Chondrocyte (in vitro differentiated cells): ENCODE measurements around the gene GRAMD1B. TPM values are rescaled to one million over a fixed set of nuclear protein-coding genes. Genes with fewer than 3 reads are reported as not detected.

Experiments
- DNase-seq: peaks from one replicate; pipeline ENCODE4 v3.0.0; 2021; ENCODE audit warnings: mixed read lengths, low spot score
- H3K27ac Mint-ChIP-seq: one replicate; pipeline ENCODE4 v1.8.0; 2021; ENCODE audit warnings: mild to moderate bottlenecking, moderate library complexity, mixed read lengths; ENCODE audit not compliant: unreplicated experiment
- H3K27me3 Mint-ChIP-seq: 2 replicates; pipeline ENCODE4 v1.8.0; 2021; ENCODE audit warnings: low read depth, mixed read lengths
- H3K36me3 Mint-ChIP-seq: 2 replicates; pipeline ENCODE4 v1.8.0; 2021; ENCODE audit warnings: low read depth, mixed read lengths
- H3K4me1 Mint-ChIP-seq: 2 replicates; pipeline ENCODE4 v1.8.0; 2021; ENCODE audit warnings: low read depth, mild to moderate bottlenecking, mixed read lengths
- H3K4me3 Mint-ChIP-seq: one replicate; pipeline ENCODE4 v1.8.0; 2021; ENCODE audit warnings: mild to moderate bottlenecking, moderate library complexity, mixed read lengths; ENCODE audit not compliant: unreplicated experiment
- H3K9me3 Mint-ChIP-seq: 2 replicates; pipeline ENCODE4 v1.8.0; 2021; ENCODE audit warnings: low read depth, mixed read lengths
- CTCF ChIP-seq: fragments of 200-600 bp; sonication (generic); IDR thresholded peaks from 2 replicates; pipeline ENCODE4 v1.5.0; 2021; ENCODE audit warnings: antibody characterized with exemption, mild to moderate bottlenecking, moderate library complexity
- total RNA-seq: library from RNA; stranded (reverse); gene quantifications from 3 replicates; pipeline ENCODE4 v1.2.1, GENCODE V29; 2021

The GRAMD1B gene
- total RNA-seq, 1 donor from 2014 or later: 0.99 TPM

DNA sequence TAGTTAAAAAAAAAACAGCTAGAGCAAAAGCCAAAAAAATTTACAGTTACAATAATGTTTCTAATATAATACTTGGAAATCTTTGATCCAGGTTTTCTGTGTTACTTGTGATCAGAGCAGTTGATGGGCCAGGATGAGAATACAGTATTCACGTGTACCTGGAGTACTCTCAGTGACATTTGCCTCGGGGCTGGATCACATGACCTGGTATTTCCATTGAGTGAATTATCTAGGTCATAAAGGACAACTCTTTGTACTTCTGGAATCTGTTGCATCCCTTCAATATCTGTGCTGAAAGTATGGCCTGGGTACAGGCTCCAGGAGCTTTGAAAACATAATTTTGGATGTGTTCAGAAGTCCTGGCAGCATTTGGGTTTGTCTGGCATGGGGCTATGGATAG, 93.5 kb downstream of the GRAMD1B start:
- Mint-ChIP-seq H3K4me1 (no peaks in the 10 kb centered on the region), H3K36me3 (peaks cover 2% of the 10 kb centered on the region), H3K27me3 (peaks cover 6% of the 10 kb centered on the region), H3K9me3 (peaks cover 5% of the 10 kb centered on the region), H3K4me3 (no peak overlapping the region), H3K27ac (no peak overlapping the region)
- no peak for DNase-seq
- TF ChIP-seq CTCF: no peak

GRCh38 chr11:123525097-123525496, 95.0 kb downstream of the GRAMD1B start:
- Mint-ChIP-seq H3K36me3 (peaks cover 2% of the 10 kb centered on the region), H3K9me3 (peaks cover 5% of the 10 kb centered on the region), H3K27me3 (peaks cover 4% of the 10 kb centered on the region), H3K27ac (no peak overlapping the region), H3K4me3 (no peak overlapping the region), H3K4me1 (no peaks in the 10 kb centered on the region)
- TF ChIP-seq CTCF: no peak
- no peak for DNase-seq

DNA sequence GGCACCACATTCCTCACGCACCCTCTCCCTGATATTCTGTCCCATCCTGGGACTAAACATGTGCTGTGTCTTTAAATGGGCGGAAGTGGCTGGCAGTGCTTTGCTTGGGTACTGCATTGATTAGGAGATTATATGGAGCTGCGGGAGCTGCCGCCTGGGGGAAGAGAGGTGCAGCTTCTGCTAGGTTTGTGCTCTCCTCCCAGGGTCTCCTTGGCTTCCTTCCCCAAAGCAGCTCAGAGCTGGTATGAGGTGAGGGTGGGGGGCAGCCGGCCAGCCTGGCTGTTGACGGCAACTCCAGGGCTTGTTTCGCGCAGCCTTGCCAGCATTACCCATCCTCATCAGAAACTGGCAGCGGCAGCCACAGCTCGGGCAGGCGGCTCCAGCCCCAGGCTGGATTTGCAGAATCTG, 95.4 kb downstream of the GRAMD1B start:
- no peak overlapping the region for H3K4me3 Mint-ChIP-seq
- peaks cover 2% of the 10 kb centered on the region for H3K36me3 Mint-ChIP-seq
- H3K4me1 Mint-ChIP-seq: no peaks in the 10 kb centered on the region
- no peak for DNase-seq
- H3K27ac Mint-ChIP-seq: no peak overlapping the region
- H3K27me3 Mint-ChIP-seq: peaks cover 4% of the 10 kb centered on the region
- peaks cover 5% of the 10 kb centered on the region for H3K9me3 Mint-ChIP-seq
- TF ChIP-seq CTCF: no peak

- no peak overlapping the region for H3K27ac Mint-ChIP-seq
- peaks cover 3% of the 10 kb centered on the region for H3K9me3 Mint-ChIP-seq
- H3K36me3 Mint-ChIP-seq: peaks cover 2% of the 10 kb centered on the region
- H3K4me3 Mint-ChIP-seq: no peak overlapping the region
- DNase-seq: no peak
- TF ChIP-seq CTCF: no peak
- H3K27me3 Mint-ChIP-seq: peaks cover 4% of the 10 kb centered on the region
- H3K4me1 Mint-ChIP-seq: no peaks in the 10 kb centered on the region
Measured at GRCh38 chr11:123526027-123526805, 96.1 kb downstream of the GRAMD1B start.

GRCh38 chr11:123526918-123527317, 96.8 kb downstream of the GRAMD1B start:
- no peaks in the 10 kb centered on the region for H3K36me3 Mint-ChIP-seq
- TF ChIP-seq CTCF: no peak
- H3K27ac Mint-ChIP-seq: no peak overlapping the region
- H3K4me3 Mint-ChIP-seq: no peak overlapping the region
- no peak for DNase-seq
- peaks cover 4% of the 10 kb centered on the region for H3K27me3 Mint-ChIP-seq
- H3K9me3 Mint-ChIP-seq: no peaks in the 10 kb centered on the region
- no peaks in the 10 kb centered on the region for H3K4me1 Mint-ChIP-seq
